Adrenal gland (tissue), 12 donors: ENCODE results near the gene BTBD9. TPM values are rescaled to one million over a fixed set of nuclear protein-coding genes. Genes with fewer than 3 reads are reported as not detected.

ENCODE experiments used
- DNase-seq, 7 donors: peaks; one replicate each; pipeline ENCODE4 v3.0.0-alpha.2; 2019 to 2020
- H3K27ac ChIP-seq, 5 donors: fragments of 200-600 bp; sonication (generic) in 4 of 5; 1 replicate in 3 of 5; 2 replicates in 2 of 5; pipeline versions ENCODE4 v1.5.1 to v1.8.0; 2016 to 2020; ENCODE audit warnings: mild to moderate bottlenecking in 1 of 5
- H3K27me3 ChIP-seq: fragments of 200-600 bp; 2 replicates; pipeline ENCODE4 v1.8.0; 2021
- H3K36me3 ChIP-seq, 2 donors: fragments of 200-600 bp; replicated peaks in 1 of 2; 1 replicate in 1 of 2; 2 replicates in 1 of 2; pipeline versions ENCODE4 v1.5.1 to v1.8.0; 2018 to 2022
- H3K4me1 ChIP-seq, 2 donors: fragments of 200-600 bp; replicated peaks in 1 of 2; 1 replicate in 1 of 2; 2 replicates in 1 of 2; pipeline versions ENCODE4 v1.5.1 to v1.8.0; 2018 to 2021
- H3K4me3 ChIP-seq, 4 donors: fragments of 200-600 bp; sonication (generic) in 3 of 4; one replicate each; pipeline ENCODE4 v1.5.1; 2016 to 2018
- H3K9me3 ChIP-seq, 3 donors: fragments of 200-600 bp; sonication (generic) in 1 of 3; replicated peaks in 1 of 3; 1 replicate in 2 of 3; 2 replicates in 1 of 3; pipeline versions ENCODE4 v1.5.1 to v1.8.0; 2016 to 2021
- POLR2A ChIP-seq, 2 donors: fragments of 450-650 bp; IDR thresholded peaks; one replicate each; pipeline ENCODE4 v1.6.1; 2017; ENCODE audit warnings: antibody characterized with exemption in 2 of 2, mild to moderate bottlenecking in 2 of 2, moderate library complexity in 1 of 2
- WGBS, 4 donors: extraction: QIAGEN DNeasy Blood & Tissue Kit in 2 of 4; methylation state at CpG; one replicate each; pipeline versions ENCODE4 v1.1.5 to v1.1.7; 2013 to 2017; 5-methylcytosine and 5-hydroxymethylcytosine counted together
- intact Hi-C, 2 donors: fragments of 100-400 bp; cut with DNase I; formaldehyde crosslinking; loops; one replicate each; pipeline versions ENCODE4 v1.14.1 to v1.15.0; 2022 to 2023
- polyA plus RNA-seq, 3 donors: library from polyadenylated mRNA; stranded (reverse); fragments of 200-250 nt in 2 of 3; fragments of 350-450 nt in 1 of 3; fragmentation: Illumina TruSeq in 1 of 3; extraction: RNeasy Lipid Tissue Mini Kit (QIAGEN cat#74804) in 1 of 3; gene quantifications; one replicate each; pipeline ENCODE4 v1.2.3, GENCODE V29; 2013 to 2014
- total RNA-seq, 9 donors: library from RNA; depleted of rRNA in 4 of 9; stranded (reverse); fragments of >200 nt in 4 of 9; fragments of 120-200 nt in 1 of 9; fragmentation: NEBNext Ultra II Directional in 1 of 9; extraction: Animal tissue kit (Norgen Biotek cat#: 25700) in 1 of 9; gene quantifications; one replicate each; pipeline versions ENCODE4 v1.1.0 to v1.2.4, GENCODE V29; 2013 to 2023
- TF ChIP-seq, protein P1 (sequence below), 6 experiments: fragments of 450-650 bp in 4 of 6; fragments of 200-600 bp in 2 of 6; sonication (generic) in 1 of 6; IDR thresholded peaks; 1 replicate in 5 of 6; 2 replicates in 1 of 6; pipeline versions ENCODE4 v1.5.1 to v1.8.0; 2016 to 2021; ENCODE audit warnings: antibody characterized with exemption in 6 of 6, mild to moderate bottlenecking in 2 of 6, moderate library complexity in 1 of 6
- donor health status: healthy with polysubstance abuse.
- donor health status: Bipolar disorder and iron deficiency.
- donor health status: DM: yes; HTN: yes; CAD: no.
- donor health status: DM: no; HTN: no; CAD: no.
- donor health status: DM: no; HTN: no; CAD: no.
- donor health status: DM: yes; HTN: yes; CAD: no.

The BTBD9 gene
- total and polyA plus RNA-seq, 12 donors: 2.4 to 29.6 (median 18.1) TPM

DNA sequence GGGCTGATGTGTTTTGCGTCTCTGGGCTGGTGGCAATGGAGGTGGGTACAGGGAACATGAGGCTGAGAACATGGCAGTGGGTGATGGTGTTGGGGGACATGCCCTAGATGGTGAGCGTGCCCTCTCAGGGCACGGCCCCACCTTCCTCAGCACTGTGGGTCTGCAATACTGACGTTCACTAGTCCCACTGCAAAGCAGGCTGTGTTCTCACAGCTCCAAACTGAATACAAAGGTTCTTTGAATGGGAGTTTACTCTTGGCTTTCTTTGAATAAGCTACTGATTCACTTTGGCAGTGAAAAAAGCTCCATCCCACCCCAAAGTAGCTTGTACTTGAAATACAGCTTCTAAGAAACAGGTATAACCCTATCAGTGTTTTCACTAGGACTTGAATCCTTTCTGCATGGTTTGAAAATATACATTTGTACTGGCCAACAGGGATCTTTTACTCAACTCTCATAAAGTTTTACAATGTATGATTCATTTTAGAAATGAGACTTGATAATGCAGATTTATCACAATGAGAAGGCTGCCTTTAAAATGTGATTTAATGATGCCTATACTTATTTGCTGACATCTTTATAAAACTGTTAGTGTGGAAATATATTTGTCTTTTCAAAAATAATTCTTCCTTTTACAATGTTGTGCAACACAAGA lies 419.5 kb downstream of the BTBD9 start:
- WGBS, 4 donors: 90 to 99% (median 95%) methylated on average over 3 to 4 of the region's 4 CpGs
- Histone ChIP-seq H3K9me3 (no peaks in the 10 kb centered on the region), H3K27ac (no peak overlapping the region), H3K4me1 (no peaks in the 10 kb centered on the region), H3K4me3 (no peak overlapping the region), H3K36me3 (no peaks in the 10 kb centered on the region), H3K27me3 (no peaks in the 10 kb centered on the region)
- no peak for DNase-seq
- TF ChIP-seq POLR2A (IDR thresholded peaks at IDR 0.05): no peak
- intact Hi-C loops: no loop called here

DNA sequence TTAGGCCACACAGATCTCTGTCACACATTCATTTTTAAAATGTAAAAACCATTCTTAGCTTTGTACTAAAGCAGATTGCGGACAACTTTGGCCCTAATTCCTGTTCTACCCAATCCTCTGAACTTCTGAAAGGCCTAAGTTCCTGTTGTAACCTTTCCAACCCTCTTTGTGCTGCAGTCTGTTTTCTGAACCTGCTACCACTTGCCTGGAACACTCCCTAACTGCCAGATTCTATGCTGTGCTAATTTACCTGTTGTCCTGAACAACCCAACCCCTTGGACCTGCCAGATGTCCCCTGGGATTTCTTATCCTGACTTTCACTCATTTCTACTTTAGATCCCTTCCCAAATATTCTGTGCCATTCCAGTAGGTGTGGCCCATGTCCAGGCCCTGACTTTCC lies 421.5 kb downstream of the BTBD9 start:
- intact Hi-C loops: no loop called here
- Histone ChIP-seq H3K27ac (no peak overlapping the region), H3K36me3 (no peaks in the 10 kb centered on the region), H3K4me3 (no peak overlapping the region), H3K9me3 (no peaks in the 10 kb centered on the region), H3K27me3 (no peaks in the 10 kb centered on the region), H3K4me1 (peaks cover 0 to 3% of the 10 kb centered on the region in 2 donors)
- TF ChIP-seq POLR2A (IDR thresholded peaks at IDR 0.05): no peak
- TF ChIP-seq, protein P1, sequence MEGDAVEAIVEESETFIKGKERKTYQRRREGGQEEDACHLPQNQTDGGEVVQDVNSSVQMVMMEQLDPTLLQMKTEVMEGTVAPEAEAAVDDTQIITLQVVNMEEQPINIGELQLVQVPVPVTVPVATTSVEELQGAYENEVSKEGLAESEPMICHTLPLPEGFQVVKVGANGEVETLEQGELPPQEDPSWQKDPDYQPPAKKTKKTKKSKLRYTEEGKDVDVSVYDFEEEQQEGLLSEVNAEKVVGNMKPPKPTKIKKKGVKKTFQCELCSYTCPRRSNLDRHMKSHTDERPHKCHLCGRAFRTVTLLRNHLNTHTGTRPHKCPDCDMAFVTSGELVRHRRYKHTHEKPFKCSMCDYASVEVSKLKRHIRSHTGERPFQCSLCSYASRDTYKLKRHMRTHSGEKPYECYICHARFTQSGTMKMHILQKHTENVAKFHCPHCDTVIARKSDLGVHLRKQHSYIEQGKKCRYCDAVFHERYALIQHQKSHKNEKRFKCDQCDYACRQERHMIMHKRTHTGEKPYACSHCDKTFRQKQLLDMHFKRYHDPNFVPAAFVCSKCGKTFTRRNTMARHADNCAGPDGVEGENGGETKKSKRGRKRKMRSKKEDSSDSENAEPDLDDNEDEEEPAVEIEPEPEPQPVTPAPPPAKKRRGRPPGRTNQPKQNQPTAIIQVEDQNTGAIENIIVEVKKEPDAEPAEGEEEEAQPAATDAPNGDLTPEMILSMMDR (IDR thresholded peaks at IDR 0.05): no peak
- WGBS, 4 donors: 93 to 96% (median 95%) methylated on average over 1 of the region's 1 CpG
- no peak for DNase-seq

DNA sequence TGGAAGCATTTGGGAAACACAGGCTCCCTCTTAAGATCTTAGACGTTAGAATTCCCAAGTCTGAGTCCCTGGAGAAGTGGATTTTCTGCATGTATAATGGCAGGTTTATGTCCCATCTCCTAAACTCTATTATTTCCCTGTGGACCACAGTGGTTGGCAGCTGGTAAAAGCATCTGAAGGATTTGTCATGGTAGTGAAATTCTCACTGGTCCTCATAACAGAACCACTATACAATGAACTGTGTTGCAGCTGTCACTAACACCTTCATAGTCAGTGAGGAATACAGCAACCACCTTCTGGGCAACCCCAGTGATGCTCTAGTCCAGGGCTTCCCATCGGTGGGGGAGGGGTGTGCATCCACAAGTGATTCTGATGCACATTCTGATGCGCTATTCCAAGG lies 423.3 kb downstream of the BTBD9 start:
- TF ChIP-seq, protein P1 (IDR thresholded peaks at IDR 0.05): no peak
- no peak for TF ChIP-seq POLR2A (IDR thresholded peaks at IDR 0.05)
- H3K9me3 ChIP-seq: no peaks in the 10 kb centered on the region
- WGBS, 4 donors: 95 to 100% (median 96%) methylated on average over 3 of the region's 3 CpGs
- H3K4me1 ChIP-seq: peaks cover 0 to 12% of the 10 kb centered on the region in 2 donors
- no peaks in the 10 kb centered on the region for H3K27me3 ChIP-seq
- intact Hi-C loops: no loop called here
- H3K27ac ChIP-seq: no peak overlapping the region
- H3K36me3 ChIP-seq: no peaks in the 10 kb centered on the region
- no peak for DNase-seq
- H3K4me3 ChIP-seq: no peak overlapping the region

DNA sequence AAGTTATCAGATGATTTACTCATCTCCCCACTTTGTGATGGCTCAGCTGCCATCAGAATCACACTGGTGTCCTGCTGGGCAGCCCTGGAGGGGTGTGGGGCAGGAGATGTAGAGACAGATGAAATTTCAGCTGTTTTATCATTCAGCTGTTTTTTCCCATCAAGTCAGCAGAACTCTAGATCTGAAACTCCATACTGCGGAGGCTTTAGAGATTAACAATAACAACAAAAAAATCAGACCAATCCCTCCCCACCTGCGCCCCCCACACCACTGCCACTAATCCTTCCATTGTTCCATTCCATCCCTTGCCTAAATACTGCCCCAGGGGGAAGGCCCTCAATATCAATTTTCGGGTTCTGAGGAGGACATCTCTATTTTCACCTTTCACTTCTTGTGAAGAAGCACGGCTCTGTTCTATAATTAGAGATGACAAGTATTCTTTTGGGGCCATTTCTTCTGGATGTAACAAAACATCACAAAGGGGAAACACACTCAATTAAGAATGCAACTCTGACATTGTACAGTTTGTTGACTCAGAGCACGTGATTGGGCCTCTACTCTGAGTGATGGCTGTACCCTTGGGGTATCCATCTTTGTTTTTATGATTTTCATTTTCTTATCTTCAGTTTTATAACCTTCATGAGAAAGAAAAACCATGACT lies 423.9 kb downstream of the BTBD9 start:
- Histone ChIP-seq H3K27me3 (no peaks in the 10 kb centered on the region), H3K4me3 (no peak overlapping the region), H3K27ac (no peak overlapping the region), H3K4me1 (peaks cover 0 to 12% of the 10 kb centered on the region in 2 donors), H3K9me3 (no peaks in the 10 kb centered on the region), H3K36me3 (no peaks in the 10 kb centered on the region)
- TF ChIP-seq, protein P1 (IDR thresholded peaks at IDR 0.05): no peak
- TF ChIP-seq POLR2A (IDR thresholded peaks at IDR 0.05): no peak
- WGBS, 4 donors: 92 to 95% (median 93%) methylated on average over 5 of the region's 5 CpGs
- intact Hi-C loops: no loop called here
- DNase-seq: no peak
